ENCODE results near the gene MAP2K5.

GRCh38 chr15:67766968-67767367, 224.5 kb downstream of the MAP2K5 start:
- TF ChIP-seq FOXA1 (IDR thresholded peaks at IDR 0.05) = no peak
- no peak for TF ChIP-seq CTCF (IDR thresholded peaks at IDR 0.05; ENCODE audit: low read depth, low read length, missing input control)
- TF ChIP-seq HNF4A (conservative IDR thresholded peaks at IDR 0.05) = no peak
- no peak for TF ChIP-seq MAX (IDR thresholded peaks at IDR 0.05)
- no peak for TF ChIP-seq NR2F2 (IDR thresholded peaks at IDR 0.05)
- TF ChIP-seq RAD21 (IDR thresholded peaks at IDR 0.05) = no peak
- TF ChIP-seq SP1 (IDR thresholded peaks at IDR 0.05) = no peak
- no peak for TF ChIP-seq JUND (IDR thresholded peaks at IDR 0.05)
- no peak for TF ChIP-seq RXRA (IDR thresholded peaks at IDR 0.05)
- no peak for TF ChIP-seq ATF3 (IDR thresholded peaks at IDR 0.05)

Data from liver (tissue), 3 donors.